ENCODE results near the gene C1orf226. TPM values are rescaled to one million over a fixed set of nuclear protein-coding genes. Genes with fewer than 3 reads are reported as not detected.

Gene C1orf226
- total RNA-seq, 1 donor = 0.86 TPM

- no peak overlapping the region for H3K4me3 ChIP-seq (ENCODE audit: low read depth, low read length)
- DNase-seq (ENCODE audit: low read depth) = peak; percentile 45
- TF ChIP-seq CTCF (IDR thresholded peaks at IDR 0.05; ENCODE audit: insufficient read depth, low read depth, low read length) = no peak
Observed at GRCh38 chr1:162373541-162374260, 7.8 kb upstream of the C1orf226 start.

GRCh38 chr1:162374406-162374805, 7.1 kb upstream of the C1orf226 start:
- DNase-seq (ENCODE audit: low read depth) = no peak
- H3K4me3 ChIP-seq (ENCODE audit: low read depth, low read length) = no peak overlapping the region
- TF ChIP-seq CTCF (IDR thresholded peaks at IDR 0.05; ENCODE audit: insufficient read depth, low read depth, low read length) = no peak

- H3K4me3 ChIP-seq (ENCODE audit: low read depth, low read length) = no peak overlapping the region
- DNase-seq (ENCODE audit: low read depth) = no peak
- no peak for TF ChIP-seq CTCF (IDR thresholded peaks at IDR 0.05; ENCODE audit: insufficient read depth, low read depth, low read length)
Observed at GRCh38 chr1:162375463-162375862, 6.1 kb upstream of the C1orf226 start.

GRCh38 chr1:162376691-162377090, 4.8 kb upstream of the C1orf226 start, which contains the start of gene SPATA46:
TSS of gene SPATA46 (minus strand) at chr1:162376854. CDS start at chr1:162376790, 64 bp downstream.
- TF ChIP-seq CTCF (IDR thresholded peaks at IDR 0.05; ENCODE audit: insufficient read depth, low read depth, low read length) = no peak
- no peak within 1 kb of the TSS for H3K4me3 ChIP-seq (ENCODE audit: low read depth, low read length)
- DNase-seq (ENCODE audit: low read depth) = no peak

GRCh38 chr1:162380061-162380846, 1.3 kb upstream of the C1orf226 start:
- H3K4me3 ChIP-seq (ENCODE audit: low read depth, low read length) = no peak overlapping the region

More at GRCh38 chr1:162380061-162380846, 1.3 kb upstream of the C1orf226 start:
- DNase-seq (ENCODE audit: low read depth) = no peak
- TF ChIP-seq CTCF (IDR thresholded peaks at IDR 0.05; ENCODE audit: insufficient read depth, low read depth, low read length) = no peak

Data from fibroblast of villous mesenchyme (primary cell).